GM18499 (cell line): Measurements from ENCODE around the gene U2AF2.

ENCODE experiments used
- ATAC-seq: cut with Tn5 transposase; IDR thresholded peaks from one replicate; pipeline ENCODE4 v1.9.1; 2021; ENCODE audit warnings: moderate number of reproducible peaks; ENCODE audit not compliant: insufficient read depth, unreplicated experiment

Gene U2AF2

DNA sequence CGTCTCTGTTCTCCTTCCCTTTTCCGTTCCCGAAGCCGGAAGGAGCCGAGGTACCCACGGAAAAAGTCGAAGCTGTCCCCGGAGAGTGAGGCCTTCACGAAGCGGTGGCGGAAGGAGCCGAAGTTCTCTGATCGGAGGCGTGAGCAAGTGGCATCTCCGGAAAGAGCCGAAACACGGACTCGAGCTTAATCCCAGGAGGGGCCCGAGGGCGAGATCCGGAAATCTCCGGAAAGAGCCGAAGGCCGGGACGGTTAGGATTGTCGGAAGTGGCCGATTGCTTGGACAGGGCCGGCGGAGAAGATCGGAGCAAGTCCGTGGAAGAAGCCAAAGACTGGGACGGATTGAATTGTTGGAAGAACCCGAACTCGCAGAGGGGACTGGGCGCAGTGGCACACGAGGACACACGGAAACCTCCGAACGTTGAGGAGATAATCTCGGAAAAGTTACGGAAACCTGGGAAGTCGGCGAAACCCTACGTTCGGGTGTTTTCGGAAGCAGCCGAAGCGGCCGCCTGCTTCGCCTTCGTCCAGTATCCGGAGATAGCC is 440 bp upstream of the U2AF2 start:
- peak; percentile 35 for ATAC-seq

DNA sequence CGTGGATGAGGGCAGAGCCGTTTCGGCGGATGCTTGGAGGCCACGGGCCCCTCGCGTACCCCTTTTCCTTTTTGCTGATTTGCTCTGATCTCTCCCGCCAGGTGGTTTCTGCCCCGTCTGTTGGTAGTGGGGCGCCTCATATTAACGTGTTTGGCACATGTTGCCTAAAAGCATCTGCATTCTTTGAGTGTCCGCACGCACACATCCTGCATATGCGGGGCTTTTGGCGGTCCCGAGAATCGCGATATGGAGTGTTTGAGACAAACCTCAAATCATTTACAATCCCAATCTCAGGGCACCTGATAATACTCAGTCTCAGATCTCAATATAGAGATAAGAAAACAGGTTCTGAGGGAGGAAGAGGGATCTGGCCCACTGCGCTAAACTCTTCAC is 809 bp downstream of the U2AF2 start:
- ATAC-seq: no peak

DNA sequence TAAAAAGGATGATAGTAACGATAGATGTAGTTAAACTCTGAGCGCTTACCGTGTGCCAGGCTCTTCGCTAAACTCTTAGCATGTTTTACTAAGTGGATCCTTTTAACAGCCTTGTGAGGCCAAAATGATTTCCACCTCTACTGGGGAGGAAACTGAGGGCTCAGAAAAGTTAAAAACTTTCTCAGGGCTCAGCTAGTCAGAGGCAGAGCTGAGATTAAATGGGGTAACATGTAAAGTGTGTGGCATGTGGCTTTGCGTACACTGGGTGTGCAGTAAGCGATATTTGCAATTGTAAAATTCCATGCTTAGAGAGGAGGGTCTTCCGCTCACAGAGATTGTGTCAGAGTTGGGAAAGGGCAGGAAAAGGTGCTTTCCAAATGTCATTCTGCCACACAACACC is 1.7 kb downstream of the U2AF2 start:
- ATAC-seq: no peak

DNA sequence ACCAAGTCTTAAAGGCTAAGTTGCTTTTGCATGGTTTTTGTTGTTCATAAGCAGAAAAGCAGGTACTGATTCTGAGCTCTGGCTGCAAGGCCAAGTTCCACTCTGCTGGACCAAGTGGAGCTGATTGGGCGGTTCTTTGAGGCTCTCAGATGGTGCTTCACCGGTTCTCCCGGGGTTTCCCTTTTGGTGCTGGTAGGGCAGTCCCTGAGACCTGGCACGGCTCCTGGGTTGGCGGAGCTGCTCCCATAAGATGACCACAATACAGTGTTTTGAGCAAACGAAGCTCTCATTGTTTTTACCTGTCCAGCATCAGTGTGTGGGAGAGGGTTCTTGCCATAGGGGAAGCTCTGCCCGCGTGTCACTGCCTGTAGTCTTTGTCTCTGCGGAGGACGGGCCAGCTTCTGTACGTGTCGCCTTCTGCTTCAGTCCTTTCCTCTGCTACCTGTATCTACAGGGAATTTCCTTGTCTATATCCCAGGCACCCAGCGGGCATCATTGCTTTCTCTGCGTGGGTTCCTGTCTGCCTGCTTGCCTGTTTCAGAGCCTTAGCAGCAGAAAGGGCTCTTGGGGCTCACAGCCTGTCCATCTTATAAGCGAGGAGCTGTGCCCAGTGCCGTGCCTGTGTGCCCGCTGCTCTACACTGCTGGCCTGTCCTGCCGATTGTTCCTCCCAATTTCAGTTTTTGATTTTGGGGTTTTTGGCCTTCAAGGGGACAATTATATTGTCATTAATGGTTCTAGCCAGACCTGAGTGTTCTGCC is 2.3 kb downstream of the U2AF2 start:
- no peak for ATAC-seq

DNA sequence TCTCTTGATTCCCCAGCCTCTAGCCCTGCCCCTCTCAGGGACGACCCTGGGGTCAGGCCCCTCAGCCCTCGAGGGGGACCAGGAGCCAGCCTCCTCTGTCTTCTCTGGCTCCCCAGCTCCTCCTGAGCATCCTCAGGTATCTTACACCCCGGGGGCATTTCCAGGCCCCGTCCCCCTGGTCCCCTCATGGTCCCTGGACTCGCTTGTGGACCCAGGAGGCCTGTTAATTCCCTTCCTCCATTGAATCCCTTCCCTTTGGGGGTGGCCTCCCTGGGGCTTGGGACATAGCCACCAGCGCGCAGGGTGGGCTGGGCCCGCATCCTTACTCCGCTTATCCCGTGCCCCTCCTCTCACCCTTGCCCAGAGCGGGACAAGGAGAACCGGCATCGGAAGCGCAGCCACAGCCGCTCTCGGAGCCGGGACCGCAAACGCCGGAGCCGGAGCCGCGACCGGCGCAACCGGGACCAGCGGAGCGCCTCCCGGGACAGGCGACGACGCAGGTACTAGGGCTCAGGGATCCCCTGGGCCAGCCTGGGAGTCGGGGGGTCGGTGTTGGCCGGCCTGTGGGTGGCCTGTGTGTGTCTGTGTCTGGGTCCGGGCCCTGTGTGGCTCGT is 4.1 kb downstream of the U2AF2 start:
- no peak for ATAC-seq

DNA sequence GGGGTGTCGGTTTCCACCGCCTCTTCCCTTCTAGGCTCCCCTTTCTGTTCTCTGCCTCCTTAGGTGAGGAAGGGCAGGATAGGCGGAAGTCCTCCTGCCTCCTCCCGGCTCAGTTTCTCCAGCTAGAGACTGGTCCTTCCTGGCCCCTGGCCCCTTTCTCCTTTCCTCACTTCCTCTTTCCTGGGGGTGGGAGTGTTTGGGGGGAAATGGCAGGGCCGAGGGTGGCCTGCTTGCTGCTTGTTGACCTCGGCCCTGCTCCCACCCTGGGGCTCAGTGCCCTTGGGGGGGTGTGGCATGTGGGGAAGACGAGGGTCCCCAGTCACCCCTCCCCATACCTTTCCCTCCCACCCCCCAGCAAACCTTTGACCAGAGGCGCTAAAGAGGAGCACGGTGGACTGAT is 5.0 kb downstream of the U2AF2 start:
- ATAC-seq: no peak

DNA sequence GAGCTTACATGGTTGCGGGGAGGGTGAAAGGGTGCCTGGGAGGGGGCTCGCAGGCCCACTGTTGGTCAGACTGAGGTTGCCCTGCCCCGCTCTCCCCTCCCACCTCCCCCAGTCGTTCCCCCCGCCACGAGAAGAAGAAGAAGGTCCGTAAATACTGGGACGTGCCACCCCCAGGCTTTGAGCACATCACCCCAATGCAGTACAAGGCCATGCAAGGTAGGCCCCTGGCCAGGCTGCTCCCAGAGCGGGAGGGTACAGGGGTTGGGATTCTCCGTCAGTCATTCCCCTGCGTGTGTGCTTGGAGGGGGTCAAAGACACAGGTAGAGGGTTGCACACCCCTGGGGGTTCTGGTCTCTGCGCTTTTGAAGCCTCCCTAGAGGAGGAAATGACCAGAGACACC is 5.6 kb downstream of the U2AF2 start:
- ATAC-seq: no peak

DNA sequence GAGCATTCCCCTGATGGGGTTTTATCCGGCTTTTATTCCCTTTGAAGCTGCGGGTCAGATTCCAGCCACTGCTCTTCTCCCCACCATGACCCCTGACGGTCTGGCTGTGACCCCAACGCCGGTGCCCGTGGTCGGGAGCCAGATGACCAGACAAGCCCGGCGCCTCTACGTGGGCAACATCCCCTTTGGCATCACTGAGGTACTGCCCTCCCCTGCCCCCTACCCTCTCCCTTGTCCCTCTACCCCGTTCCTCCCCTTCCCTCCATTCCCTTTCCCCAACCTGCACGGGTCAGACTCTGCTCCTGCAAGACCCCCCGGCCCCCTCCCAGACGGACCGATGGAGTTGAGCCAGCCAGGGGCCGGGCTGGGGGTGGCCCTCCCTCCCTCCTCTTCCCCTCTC is 6.2 kb downstream of the U2AF2 start:
- ATAC-seq: no peak

DNA sequence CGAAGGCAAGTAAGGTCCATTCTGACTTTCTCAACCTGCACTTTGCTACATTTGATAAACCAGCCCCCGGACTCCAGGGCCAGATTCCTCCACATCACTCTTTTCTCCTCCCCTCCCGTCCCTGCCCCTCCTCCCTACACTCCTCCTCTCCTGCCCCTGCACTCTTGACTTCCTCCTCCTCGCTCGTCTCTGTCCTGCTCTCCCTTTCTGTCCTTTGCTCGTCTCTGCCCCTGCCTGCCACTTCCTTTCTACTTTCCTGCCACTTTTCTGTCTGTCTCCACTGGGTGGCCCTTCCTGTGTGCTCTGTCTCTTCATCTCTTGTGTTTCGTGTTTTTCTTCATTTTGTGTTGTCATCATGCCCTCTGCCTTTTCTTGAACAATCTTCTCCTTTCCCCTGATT is 7.0 kb downstream of the U2AF2 start:
- ATAC-seq: no peak

DNA sequence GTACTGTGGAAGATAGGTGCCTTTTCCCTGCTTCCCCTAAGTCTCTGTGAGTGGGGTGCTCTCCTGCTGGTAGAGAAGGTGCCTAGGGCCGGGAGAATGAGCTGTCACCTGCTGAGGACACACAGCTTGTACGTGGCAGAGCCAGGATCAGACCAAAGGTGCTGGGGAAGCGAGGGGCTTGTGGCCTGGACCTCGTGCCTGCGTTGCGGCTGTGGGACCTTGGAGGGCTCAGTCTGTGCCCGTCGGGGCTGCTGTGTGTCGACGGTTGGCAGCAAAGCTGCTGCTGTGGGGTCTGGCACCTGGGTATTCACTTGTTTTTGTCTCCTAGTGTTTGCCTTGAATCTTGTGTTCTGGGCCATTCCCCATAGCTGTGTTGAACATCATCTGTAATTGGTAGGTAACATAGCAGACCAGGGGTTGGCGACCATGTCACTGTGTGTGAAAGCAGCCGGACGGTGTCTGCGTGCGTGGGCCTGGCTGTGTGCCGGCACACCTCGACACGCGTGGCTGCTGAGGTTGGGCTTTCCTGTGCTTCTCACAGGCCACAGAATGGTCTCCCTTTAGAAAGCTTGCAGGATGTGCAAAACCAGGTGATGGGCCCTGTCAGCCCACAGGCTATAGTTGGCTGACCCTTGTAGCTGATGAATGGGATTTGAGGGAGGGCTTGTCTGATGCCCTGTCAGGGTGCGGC is 9.2 kb downstream of the U2AF2 start:
- ATAC-seq: no peak

DNA sequence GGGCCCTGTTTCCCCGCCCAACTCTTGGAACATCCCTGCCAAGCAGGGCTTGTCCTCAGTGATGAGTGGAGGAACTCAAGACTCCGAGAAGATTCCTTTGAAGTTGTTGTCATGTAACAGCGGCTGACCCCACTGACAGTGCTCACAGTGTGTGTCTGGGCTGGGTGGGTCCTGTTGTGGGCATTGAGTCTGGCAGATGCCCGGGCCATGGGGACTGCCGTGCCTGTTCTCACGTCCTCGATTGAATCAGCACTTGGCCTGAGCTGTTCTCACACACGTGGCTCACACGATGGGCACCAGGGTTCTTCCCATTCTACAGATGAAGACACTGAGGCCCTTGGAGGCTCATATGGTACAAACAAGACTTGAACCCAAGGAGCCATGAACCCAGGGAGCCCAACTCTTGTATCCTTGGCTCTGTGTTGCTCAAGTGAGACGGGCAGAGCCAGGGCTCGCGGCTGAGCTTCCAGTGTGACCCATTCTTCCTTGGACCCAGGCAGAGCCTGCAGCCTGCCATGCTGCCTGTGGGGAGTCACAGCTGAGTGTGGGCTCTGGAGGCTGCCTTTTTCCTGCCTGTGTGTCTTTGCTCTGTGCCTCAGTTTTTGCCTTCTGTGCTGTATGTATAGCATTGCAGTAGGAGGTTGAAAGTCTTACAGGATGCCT is 11.6 kb downstream of the U2AF2 start:
- ATAC-seq: no peak

DNA sequence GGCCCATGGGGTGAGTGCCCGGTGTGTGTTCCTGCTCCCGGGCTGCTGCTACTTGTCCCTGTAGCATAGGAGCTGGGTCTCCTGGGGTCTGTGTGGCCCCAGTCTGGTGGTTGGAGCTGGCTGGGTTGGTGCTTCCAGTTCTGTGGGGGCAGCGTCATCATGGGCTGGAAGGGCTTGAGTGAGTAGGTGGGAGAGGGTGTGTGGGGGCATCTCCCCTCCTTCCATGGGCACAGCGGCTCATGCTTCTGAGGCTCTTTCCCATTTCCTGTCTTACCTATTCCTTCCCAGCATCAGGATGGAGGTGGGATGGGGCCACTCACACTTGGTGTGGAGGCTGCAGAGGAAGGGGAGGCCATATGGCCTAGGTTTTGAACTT is 12.2 kb downstream of the U2AF2 start:
- no peak for ATAC-seq

DNA sequence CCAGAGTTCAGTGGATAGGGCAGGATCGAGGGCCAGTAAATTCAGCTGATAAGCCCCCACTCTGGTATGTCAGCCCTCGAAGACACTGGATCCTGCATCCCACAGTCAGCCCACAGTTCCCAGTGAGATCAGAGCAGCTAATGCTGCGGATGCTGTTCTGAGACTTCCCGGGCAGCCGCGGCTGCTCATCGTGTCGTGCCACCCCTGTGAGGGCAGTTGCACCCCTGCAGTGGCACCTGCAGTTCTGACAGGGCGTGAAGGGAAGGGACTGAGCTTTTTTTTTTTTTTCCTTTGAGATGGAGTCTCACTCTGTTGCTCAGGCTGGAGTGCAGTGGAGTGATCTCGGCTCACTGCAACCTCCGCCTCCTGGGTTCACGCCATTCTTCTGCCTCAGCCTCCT is 12.7 kb downstream of the U2AF2 start:
- ATAC-seq: no peak

DNA sequence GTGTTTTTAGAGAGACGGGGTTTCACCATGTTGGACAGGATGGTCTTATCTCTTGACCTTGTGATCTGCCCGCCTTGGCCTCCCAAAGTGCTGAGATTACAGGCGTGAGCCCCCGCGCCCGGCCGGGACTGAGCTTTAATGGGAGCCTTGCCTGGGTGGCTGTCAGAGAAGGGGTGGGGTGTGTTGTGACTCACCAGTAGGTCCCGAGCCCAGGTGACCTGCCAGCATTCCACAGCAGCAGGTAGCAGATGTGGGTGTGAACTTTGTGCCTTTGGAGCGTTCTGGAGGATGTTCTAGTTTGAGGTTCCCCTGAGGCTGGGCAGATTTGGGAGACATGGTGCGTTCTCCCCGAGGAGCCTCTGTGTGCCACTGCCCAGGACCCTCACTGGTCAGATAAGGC is 13.1 kb downstream of the U2AF2 start:
- ATAC-seq: no peak

DNA sequence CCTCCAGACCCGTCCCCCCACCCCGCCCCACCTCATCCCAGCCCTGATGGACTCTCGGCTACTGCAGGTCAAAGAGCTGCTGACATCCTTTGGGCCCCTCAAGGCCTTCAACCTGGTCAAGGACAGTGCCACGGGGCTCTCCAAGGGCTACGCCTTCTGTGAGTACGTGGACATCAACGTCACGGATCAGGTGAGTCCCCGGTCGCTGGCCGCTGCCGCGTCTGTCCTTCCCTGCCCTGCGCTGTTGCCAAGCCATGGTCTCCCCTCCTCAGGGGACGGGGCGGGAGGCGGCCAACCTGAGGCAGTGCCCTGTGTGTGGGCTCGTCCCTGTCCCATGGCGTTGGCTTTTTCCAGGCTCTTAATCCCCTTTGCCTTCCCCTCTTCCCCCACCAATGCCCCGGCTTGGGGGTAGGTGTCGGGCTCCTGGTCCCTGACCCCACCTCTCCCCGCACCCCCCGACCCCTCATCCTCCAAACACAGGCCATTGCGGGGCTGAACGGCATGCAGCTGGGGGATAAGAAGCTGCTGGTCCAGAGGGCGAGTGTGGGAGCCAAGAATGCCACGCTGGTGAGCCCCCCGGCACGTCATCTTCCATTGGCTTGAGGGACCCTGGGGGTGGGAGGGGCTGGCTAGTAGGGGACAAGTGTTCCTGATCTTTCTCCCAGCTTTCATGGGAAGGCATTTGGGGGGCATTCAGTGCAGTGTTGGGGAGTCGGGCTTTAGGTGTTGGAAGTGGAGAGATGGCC is 13.9 kb downstream of the U2AF2 start:
- no peak for ATAC-seq

DNA sequence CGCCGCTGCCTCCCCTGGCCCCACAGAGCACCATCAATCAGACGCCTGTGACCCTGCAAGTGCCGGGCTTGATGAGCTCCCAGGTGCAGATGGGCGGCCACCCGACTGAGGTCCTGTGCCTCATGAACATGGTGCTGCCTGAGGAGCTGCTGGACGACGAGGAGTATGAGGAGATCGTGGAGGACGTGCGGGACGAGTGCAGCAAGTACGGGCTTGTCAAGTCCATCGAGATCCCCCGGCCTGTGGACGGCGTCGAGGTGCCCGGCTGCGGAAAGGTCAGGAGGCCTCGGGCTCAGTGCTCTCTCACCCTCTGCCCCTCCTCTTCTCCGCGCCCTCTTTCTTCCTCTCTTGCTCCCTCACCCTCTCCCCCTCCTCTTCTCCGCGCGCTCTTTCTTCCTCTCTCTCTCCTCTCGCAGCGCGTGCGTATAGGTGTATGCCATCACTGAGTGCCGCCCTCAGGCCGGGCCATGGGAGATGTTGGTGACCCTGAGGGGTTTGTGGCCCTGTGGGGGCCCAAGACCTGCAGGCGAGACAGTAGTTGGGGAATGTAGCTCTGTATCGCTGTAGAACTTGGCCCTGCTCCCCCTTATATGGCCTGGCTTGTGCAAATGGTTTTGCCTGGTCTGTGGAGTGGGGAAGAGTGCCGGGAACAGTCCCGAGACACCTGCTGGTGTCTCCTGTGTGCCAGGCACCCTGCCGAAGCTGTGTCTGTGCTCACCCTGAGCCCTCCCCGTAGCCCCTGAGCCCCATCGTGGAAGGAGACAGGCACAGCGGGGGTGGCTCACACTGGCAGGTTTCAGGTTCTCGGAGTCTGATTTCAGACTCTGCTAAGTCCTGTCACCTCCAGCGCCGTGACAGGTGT is 14.8 kb downstream of the U2AF2 start:
- ATAC-seq: no peak

DNA sequence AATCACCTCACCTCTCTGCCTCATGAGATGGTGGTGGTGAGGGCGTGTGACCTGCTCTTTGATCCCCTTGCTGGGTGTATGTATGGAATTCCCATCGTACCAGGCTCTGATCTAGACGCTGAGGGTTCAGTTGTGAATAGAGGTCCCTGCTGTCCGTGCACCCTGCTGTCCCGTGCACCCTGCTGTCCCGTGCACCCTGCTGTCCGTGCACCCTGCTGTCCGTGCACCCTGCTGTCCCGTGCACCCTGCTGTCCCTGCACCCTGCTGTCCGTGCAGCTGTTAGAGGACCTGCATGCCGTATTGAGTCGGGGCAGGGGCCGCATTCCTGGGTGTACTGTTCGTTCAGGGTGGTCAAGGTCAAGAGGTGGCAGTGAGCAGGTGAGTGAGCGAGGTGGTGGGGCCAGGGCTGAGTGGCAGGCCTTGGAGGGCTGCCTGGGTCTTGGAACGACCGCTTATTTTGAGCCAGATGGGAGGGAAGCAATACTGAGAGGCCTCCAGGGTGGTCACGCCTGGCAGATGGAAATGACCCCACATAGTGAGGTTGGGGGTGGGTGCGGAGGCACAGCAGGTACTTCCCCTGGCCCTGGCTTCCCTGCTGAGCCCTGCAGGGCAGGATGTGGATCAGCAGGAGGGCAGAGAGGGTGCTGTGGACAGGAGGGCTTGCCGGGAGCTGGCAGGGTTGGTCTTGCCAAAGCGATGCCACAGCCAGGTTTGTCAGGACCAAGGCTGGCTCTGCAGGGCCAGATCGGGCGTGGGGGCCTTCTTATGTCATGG is 15.6 kb downstream of the U2AF2 start:
- no peak for ATAC-seq

DNA sequence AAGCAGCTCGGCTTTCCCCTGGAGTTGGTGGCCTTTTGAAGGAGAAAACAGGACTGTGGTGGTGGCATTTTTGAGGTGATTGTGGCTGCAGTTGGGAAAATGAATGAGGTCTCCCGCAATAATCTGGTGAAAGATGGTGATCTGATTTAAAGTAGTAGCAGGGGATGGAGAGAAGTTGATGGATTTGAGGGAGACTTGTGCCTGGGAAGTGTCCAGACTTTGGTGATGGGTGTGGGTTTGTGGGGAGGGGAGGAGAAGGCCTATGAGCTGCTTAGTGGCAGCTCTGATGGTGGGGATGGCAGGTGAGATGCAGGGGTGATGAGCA is 16.2 kb downstream of the U2AF2 start:
- ATAC-seq: no peak

DNA sequence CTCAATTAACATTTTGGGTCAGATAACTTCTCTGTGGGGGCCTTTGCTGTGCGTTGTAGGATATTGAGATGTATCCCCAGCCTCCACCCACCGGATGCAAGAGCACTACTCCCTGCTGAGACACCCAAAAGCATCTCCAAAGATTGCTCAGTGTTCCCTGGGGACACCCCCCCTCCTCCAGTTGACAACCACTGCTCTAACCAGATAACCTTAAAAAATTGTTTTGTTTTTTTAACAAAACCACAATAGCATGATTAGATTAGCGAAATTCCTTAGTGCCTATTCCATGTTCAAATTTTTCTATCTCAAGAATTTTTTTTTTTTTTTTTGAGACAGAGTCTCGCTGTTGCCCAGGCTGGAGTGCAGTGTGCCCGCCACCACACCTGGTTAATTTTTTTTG is 17.6 kb downstream of the U2AF2 start:
- ATAC-seq: no peak
